Activated CD4-positive, alpha-beta memory T cell treated with anti-CD3 and anti-CD28 coated beads for 36 hours (primary cell): ENCODE data around the gene MPP3. TPM values are rescaled to one million over a fixed set of nuclear protein-coding genes. Genes with fewer than 3 reads are reported as not detected.
A peak's percentile ranks its signal among the peaks of the same experiment; 100 is the strongest.

ENCODE experiments used
- CTCF ChIA-PET: fragments of 350-600 bp; sonication (Branson Sonifier 250); formaldehyde crosslinking; loops from one replicate; lab custom pipeline; 2021; ENCODE audit warnings: antibody characterized with exemption, inconsistent platforms; lab: Charles Lee
- POLR2A ChIA-PET: fragments of 350-600 bp; sonication (Branson Sonifier 250); formaldehyde crosslinking; loops from one replicate; lab custom pipeline; 2021; ENCODE audit warnings: antibody characterized with exemption; lab: Charles Lee
- DNase-seq: peaks from one replicate; pipeline ENCODE4 v3.0.0-alpha.2; 2020
- H3K27ac Mint-ChIP-seq: one replicate; pipeline ENCODE4 v1.8.0; 2021; ENCODE audit warnings: mixed read lengths
- H3K27me3 Mint-ChIP-seq: one replicate; pipeline ENCODE4 v1.8.0; 2021; ENCODE audit warnings: mixed read lengths
- H3K36me3 Mint-ChIP-seq: one replicate; pipeline ENCODE4 v1.8.0; 2021; ENCODE audit warnings: mixed read lengths
- H3K4me1 Mint-ChIP-seq: one replicate; pipeline ENCODE4 v1.8.0; 2021; ENCODE audit warnings: low read depth, mixed read lengths
- H3K4me3 Mint-ChIP-seq: one replicate; pipeline ENCODE4 v1.8.0; 2021; ENCODE audit warnings: mild to moderate bottlenecking, mixed read lengths
- H3K9me3 Mint-ChIP-seq: one replicate; pipeline ENCODE4 v1.8.0; 2021; ENCODE audit warnings: mixed read lengths
- intact Hi-C: fragments of 100-400 bp; cut with micrococcal nuclease; formaldehyde crosslinking; loops from one replicate; pipeline ENCODE4 v1.15.1; 2023
- total RNA-seq, 2 experiments: library from RNA; stranded (reverse); gene quantifications; one replicate each; pipeline ENCODE4 v1.2.3, GENCODE V29; 2021

The MPP3 gene
- total RNA-seq, 2 experiments from 2014 or later: 0.41 to 0.62 TPM

- H3K27ac Mint-ChIP-seq: no peak within 1 kb of the TSS
- POLR2A ChIA-PET: interaction anchor here (0.6 to 0.9 kb wide), 2 partner anchors 418 to 781 kb away, joined by 3 read pairs; no protein-coding TSS in a partner anchor
- peaks cover 6% of the 10 kb centered on the region for H3K4me1 Mint-ChIP-seq
- H3K27me3 Mint-ChIP-seq: peaks cover 24% of the 10 kb centered on the region
- H3K36me3 Mint-ChIP-seq: peaks cover 4% of the 10 kb centered on the region
- no peaks in the 10 kb centered on the region for H3K9me3 Mint-ChIP-seq
- CTCF ChIA-PET: interaction anchor here (0.6 to 4.4 kb wide), 2 partner anchors 12 to 657 kb away, joined by 3 to 30 read pairs; no protein-coding TSS in a partner anchor
- peak within 1 kb of the TSS; percentile 83 for H3K4me3 Mint-ChIP-seq
- intact Hi-C loops: no loop called here
- DNase-seq: peak; percentile 79
Observed at GRCh38 chr17:43778337-43779144, 54.4 kb downstream of the MPP3 start, which contains the start of gene DUSP3. TSS of gene DUSP3 (minus strand) at chr17:43778977. CDS start at chr17:43778924, 53 bp downstream.

DNA sequence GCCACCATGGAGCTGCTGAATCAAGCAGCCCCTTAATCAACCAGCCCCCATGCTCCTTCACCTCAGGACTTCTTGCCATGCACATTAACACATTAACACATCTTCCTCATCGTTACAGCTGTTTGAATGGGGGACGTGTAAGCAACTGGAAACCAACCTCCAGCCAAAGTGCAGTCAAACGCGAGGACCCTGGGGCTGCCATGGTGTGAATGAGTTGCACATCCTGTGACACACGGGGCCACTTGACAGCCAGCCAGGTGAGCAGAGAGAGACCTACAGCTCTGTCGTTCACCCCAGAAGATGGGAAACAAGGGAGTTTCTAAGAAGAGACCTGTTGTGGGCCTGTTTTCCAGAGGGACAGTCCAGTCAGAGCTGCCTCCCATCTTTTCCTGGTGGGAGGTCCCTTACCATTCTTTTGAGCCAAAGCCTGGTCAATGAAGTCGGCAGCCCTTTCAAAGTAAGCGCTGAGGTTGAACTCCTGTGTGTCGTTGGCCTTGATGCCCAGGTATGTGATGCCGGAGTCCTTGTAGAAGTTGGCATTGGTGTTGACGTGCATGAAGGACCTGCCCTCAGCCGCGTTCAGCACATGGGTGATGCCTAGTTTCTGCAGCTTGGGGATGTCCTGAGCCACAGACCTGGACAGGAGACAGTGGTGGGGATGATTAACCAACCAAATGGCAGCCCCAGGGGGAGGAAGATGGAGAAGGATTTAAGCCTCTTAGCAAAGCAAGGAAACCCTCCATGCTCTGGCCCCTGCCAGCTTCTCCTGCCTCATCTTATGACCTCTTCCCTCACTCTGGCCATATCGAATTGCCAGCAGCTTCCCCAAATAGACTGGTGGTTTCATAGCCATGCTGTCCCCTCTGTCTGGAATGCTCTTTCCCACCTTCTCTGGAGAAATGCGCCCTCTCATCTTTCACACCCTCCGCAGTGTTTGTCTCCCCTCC lies 58.4 kb downstream of the MPP3 start:
- CTCF ChIA-PET: interaction anchor here (0.7 to 4.4 kb wide), 3 partner anchors 8 to 14 kb away, joined by 3 to 30 read pairs (median 8); no protein-coding TSS in a partner anchor
- Mint-ChIP-seq H3K36me3 (peaks cover 22% of the 10 kb centered on the region), H3K4me1 (peaks cover 6% of the 10 kb centered on the region), H3K4me3 (no peak overlapping the region), H3K27ac (no peak overlapping the region), H3K9me3 (no peaks in the 10 kb centered on the region), H3K27me3 (peaks cover 1% of the 10 kb centered on the region)
- POLR2A ChIA-PET: no interaction called here
- intact Hi-C loops: no loop called here
- no peak for DNase-seq

DNA sequence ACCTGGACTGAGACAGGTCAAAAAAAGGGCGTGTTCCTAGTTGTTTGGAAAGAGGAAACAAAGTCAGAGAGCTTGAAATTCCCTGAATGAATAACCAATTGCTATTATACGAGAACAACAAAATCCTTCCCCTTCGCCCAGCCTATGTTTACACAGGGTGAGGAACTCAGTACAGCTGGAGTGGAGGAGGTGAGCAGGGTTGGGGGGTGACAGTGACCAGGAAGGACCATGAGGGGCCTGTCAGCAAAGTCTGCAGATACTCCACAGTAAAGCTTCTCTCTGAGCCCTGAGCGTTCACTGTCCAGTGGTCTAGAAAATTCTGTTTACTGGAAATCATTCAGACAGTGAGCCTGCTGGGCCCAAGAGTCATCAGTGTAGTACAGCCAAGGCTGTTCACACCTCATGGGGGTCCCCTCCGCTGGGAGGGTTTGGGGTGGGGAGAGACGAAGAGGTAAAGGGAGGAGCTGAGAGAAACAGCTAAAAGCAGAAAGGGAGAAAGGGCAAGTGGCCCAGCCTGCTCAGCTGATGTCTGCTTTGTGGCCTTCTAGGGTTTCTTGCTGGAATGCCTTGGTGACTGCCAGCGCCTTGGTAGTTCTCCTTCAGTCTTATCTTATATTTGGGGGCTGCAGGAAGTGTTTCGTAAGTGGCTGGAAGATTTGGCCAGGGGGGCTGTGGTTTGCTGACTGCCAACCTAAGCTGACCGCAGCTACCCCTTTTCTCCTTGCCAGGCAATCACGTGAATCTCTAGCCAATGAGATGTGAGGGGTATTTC lies 59.9 kb downstream of the MPP3 start:
- Mint-ChIP-seq H3K4me1 (peaks cover 2% of the 10 kb centered on the region), H3K4me3 (no peak overlapping the region), H3K9me3 (no peaks in the 10 kb centered on the region), H3K27ac (no peak overlapping the region), H3K36me3 (peaks cover 25% of the 10 kb centered on the region), H3K27me3 (no peaks in the 10 kb centered on the region)
- intact Hi-C loops: no loop called here
- DNase-seq: no peak
- ChIA-PET CTCF (interaction anchor here (1.1 to 2.0 kb wide), 3 partner anchors 13 to 79 kb away, joined by 3 to 9 read pairs (median 8); no protein-coding TSS in a partner anchor), POLR2A (no interaction called here)

- no peaks in the 10 kb centered on the region for H3K9me3 Mint-ChIP-seq
- no peaks in the 10 kb centered on the region for H3K27me3 Mint-ChIP-seq
- no peak for DNase-seq
- ChIA-PET POLR2A (no interaction called here), CTCF (no interaction called here)
- peaks cover 25% of the 10 kb centered on the region for H3K36me3 Mint-ChIP-seq
- intact Hi-C loops: no loop called here
- no peak overlapping the region for H3K27ac Mint-ChIP-seq
- no peak overlapping the region for H3K4me3 Mint-ChIP-seq
- no peaks in the 10 kb centered on the region for H3K4me1 Mint-ChIP-seq
Observed at GRCh38 chr17:43771463-43771862, 61.5 kb downstream of the MPP3 start.

DNA sequence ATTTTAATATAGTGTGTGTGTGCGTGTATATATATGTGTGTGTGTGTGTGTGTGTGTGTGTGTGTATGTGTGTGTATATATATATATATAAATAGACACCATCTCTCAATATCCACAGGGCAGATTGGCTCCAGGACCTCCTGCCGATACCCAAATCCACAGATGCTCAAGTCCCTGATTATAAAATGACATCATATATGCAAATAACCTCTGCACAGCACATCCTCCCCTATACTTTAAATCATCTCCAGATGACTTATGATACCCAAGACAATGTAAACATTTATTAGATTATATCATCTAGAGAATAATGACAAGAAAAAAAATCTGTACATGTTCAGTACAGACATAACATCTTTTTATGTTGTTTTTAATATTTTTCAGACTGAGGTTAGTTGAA lies 62.0 kb downstream of the MPP3 start:
- Mint-ChIP-seq H3K36me3 (peaks cover 25% of the 10 kb centered on the region), H3K27ac (no peak overlapping the region), H3K4me3 (no peak overlapping the region), H3K4me1 (no peaks in the 10 kb centered on the region), H3K9me3 (no peaks in the 10 kb centered on the region), H3K27me3 (no peaks in the 10 kb centered on the region)
- CTCF ChIA-PET: interaction anchor here (2.1 kb wide), 1 partner anchor 10 kb away, joined by 11 read pairs; no protein-coding TSS in a partner anchor
- DNase-seq: no peak
- POLR2A ChIA-PET: no interaction called here
- intact Hi-C loops: no loop called here

- intact Hi-C loops: no loop called here
- ChIA-PET POLR2A (no interaction called here), CTCF (interaction anchor here (1.0 to 2.1 kb wide), 2 partner anchors 9 to 12 kb away, joined by 3 to 11 read pairs; no protein-coding TSS in a partner anchor)
- Mint-ChIP-seq H3K9me3 (no peaks in the 10 kb centered on the region), H3K4me1 (no peaks in the 10 kb centered on the region), H3K36me3 (peaks cover 23% of the 10 kb centered on the region), H3K4me3 (no peak overlapping the region), H3K27me3 (no peaks in the 10 kb centered on the region), H3K27ac (no peak overlapping the region)
- no peak for DNase-seq
Observed at GRCh38 chr17:43769859-43770258, 63.1 kb downstream of the MPP3 start.

GRCh38 chr17:43769426-43769825 lies 63.5 kb downstream of the MPP3 start:
- H3K36me3 Mint-ChIP-seq: peaks cover 23% of the 10 kb centered on the region
- intact Hi-C loops: no loop called here
- CTCF ChIA-PET: interaction anchor here (1.0 to 2.1 kb wide), 2 partner anchors 9 to 12 kb away, joined by 3 to 11 read pairs; no protein-coding TSS in a partner anchor

DNA sequence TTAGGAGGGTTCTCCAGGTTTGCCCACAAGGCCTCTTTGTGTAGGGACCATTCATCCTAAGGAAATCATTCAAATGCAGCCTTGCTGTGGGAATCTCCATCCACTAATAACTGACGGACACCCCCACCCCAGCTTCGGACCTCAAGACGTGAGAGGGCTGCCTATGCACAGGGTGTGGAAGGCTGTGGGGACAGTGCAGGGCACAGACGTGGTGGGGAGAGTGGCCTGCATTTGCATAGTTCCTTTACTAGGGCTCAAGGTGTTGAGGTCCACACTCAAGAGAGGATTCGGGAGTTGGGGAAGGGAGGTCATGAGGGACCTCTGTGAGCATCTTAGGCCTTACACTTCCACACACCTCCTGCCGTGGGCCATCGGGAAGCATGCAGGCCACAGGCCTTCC lies 64.0 kb downstream of the MPP3 start:
- DNase-seq: no peak
- ChIA-PET CTCF (interaction anchor here (1.0 to 2.1 kb wide), 2 partner anchors 8 to 11 kb away, joined by 3 to 11 read pairs; no protein-coding TSS in a partner anchor), POLR2A (no interaction called here)
- Mint-ChIP-seq H3K4me3 (no peak overlapping the region), H3K36me3 (peaks cover 23% of the 10 kb centered on the region), H3K27ac (no peak overlapping the region), H3K9me3 (no peaks in the 10 kb centered on the region), H3K27me3 (no peaks in the 10 kb centered on the region), H3K4me1 (no peaks in the 10 kb centered on the region)
- intact Hi-C loops: no loop called here

More at GRCh38 chr17:43769426-43769825, 63.5 kb downstream of the MPP3 start:
- Mint-ChIP-seq H3K27ac (no peak overlapping the region), H3K9me3 (no peaks in the 10 kb centered on the region), H3K4me3 (no peak overlapping the region), H3K4me1 (no peaks in the 10 kb centered on the region), H3K27me3 (no peaks in the 10 kb centered on the region)
- no peak for DNase-seq
- POLR2A ChIA-PET: no interaction called here

DNA sequence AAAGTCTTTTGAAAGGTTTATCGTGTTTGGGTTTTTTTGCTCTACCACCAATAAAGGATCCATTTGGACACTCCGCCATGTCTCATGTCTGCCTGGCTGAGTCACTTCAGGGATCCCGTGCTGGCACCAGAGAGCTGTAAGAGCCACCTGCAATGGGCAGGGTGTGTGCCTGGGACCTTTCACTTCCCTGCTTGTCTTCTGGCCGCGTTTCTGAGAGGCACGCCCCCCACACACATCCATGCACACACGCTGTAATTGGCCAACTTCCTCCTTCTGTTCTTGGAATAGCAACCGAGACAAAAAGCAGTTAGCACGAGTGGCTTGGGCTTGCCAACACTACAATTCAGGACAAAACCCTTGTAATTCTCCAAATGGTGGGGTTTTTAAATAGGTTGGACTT lies 64.6 kb downstream of the MPP3 start:
- no peaks in the 10 kb centered on the region for H3K4me1 Mint-ChIP-seq
- H3K9me3 Mint-ChIP-seq: no peaks in the 10 kb centered on the region
- no peak overlapping the region for H3K27ac Mint-ChIP-seq
- no peak for DNase-seq
- ChIA-PET CTCF (interaction anchor here (1.2 to 13.6 kb wide), 3 partner anchors 19 to 72 kb away, joined by 3 to 582 read pairs (median 11); no protein-coding TSS in a partner anchor), POLR2A (no interaction called here)
- peaks cover 20% of the 10 kb centered on the region for H3K36me3 Mint-ChIP-seq
- H3K4me3 Mint-ChIP-seq: no peak overlapping the region
- no peaks in the 10 kb centered on the region for H3K27me3 Mint-ChIP-seq
- intact Hi-C loops: no loop called here

DNA sequence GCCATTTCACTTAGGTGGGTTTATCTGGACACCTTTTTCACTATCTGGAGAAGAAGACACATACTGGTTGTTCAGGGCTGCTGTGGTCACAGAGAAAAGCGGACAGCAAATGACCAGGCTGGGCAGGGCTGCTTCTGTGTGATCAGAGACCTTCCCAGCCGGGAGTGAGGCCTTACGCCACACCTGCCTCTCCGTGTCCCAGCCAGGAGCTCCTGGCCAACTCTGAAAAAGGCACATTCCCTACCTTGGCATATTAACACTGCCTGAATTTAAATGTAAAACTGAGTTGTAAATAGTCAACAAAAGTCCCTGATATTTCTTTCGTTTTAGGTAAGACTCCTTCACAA lies 65.3 kb downstream of the MPP3 start:
- Mint-ChIP-seq H3K27ac (no peak overlapping the region), H3K27me3 (no peaks in the 10 kb centered on the region)
- intact Hi-C loops: no loop called here

More for the DNA sequence above, 65.3 kb downstream of the MPP3 start:
- CTCF ChIA-PET: interaction anchor here (0.8 to 13.6 kb wide), 13 partner anchors 9 to 190 kb away, joined by 3 to 582 read pairs (median 14); partner anchors contain the start of genes CD300LG, CFAP97D1 and DUSP3
- Mint-ChIP-seq H3K4me1 (no peaks in the 10 kb centered on the region), H3K36me3 (peaks cover 17% of the 10 kb centered on the region), H3K4me3 (no peak overlapping the region), H3K9me3 (no peaks in the 10 kb centered on the region)
- DNase-seq: no peak
- POLR2A ChIA-PET: no interaction called here
